CD4-positive, alpha-beta T cell (primary cell): ENCODE measurements around the gene KCNQ1. TPM values are rescaled to one million over a fixed set of nuclear protein-coding genes. Genes with fewer than 3 reads are reported as not detected.

Source experiments
- ATAC-seq: fragments of 200-7000 bp; cut with Tn5 transposase; one replicate; pipeline ENCODE4 v1.10.0; 2022; ENCODE audit warnings: mild to moderate bottlenecking; ENCODE audit not compliant: poor library complexity
- CTCF ChIA-PET: fragments of 350-600 bp; sonication (Branson Sonifier 250); formaldehyde crosslinking; loops from one replicate; lab custom pipeline; 2021; ENCODE audit warnings: antibody characterized with exemption, inconsistent platforms; lab: Charles Lee
- POLR2A ChIA-PET: fragments of 350-600 bp; sonication (Branson Sonifier 250); formaldehyde crosslinking; loops from one replicate; lab custom pipeline; 2021; ENCODE audit warnings: antibody characterized with exemption, inconsistent platforms; lab: Charles Lee
- DNase-seq, 14 experiments: peaks; one replicate each; pipeline ENCODE4 v3.0.0-alpha.2; 2013 to 2020; ENCODE audit warnings: mixed read lengths in 2 of 14
- H3K27ac ChIP-seq, 2 donors: one replicate each; pipeline versions ENCODE4 v1.5.1 to v1.7.0; 2013; ENCODE audit warnings: low read length in 2 of 2, low read depth in 1 of 2, mild to moderate bottlenecking in 1 of 2
- H3K27me3 ChIP-seq, 2 experiments: 1 replicate in 1 of 2; 2 replicates in 1 of 2; pipeline versions ENCODE4 v1.6.1 to v1.7.0; 2013; ENCODE audit warnings: low read length in 2 of 2, control low read depth in 1 of 2, mild to moderate bottlenecking in 1 of 2, moderate library complexity in 1 of 2; ENCODE audit not compliant: insufficient read depth in 2 of 2, control insufficient read depth in 1 of 2
- H3K36me3 ChIP-seq: one replicate; pipeline ENCODE4 v1.6.1; 2013; ENCODE audit warnings: low read length, control low read depth; ENCODE audit not compliant: insufficient read depth
- H3K4me1 ChIP-seq: one replicate; pipeline ENCODE4 v1.6.1; 2013; ENCODE audit warnings: low read length, control low read depth; ENCODE audit not compliant: insufficient read depth
- H3K4me3 ChIP-seq: one replicate; pipeline ENCODE4 v1.5.1; 2013; ENCODE audit warnings: mild to moderate bottlenecking, low read length, moderate library complexity
- H3K9me3 ChIP-seq, 2 experiments: 1 replicate in 1 of 2; 2 replicates in 1 of 2; pipeline versions ENCODE4 v1.6.1 to v1.7.0; 2013; ENCODE audit warnings: low read length in 2 of 2, mild to moderate bottlenecking in 2 of 2, control low read depth in 1 of 2, moderate library complexity in 1 of 2; ENCODE audit not compliant: control insufficient read depth in 1 of 2, insufficient read depth in 1 of 2
- H3K27ac Mint-ChIP-seq: one replicate; pipeline ENCODE4 v1.8.0; 2020; ENCODE audit warnings: mixed read lengths
- H3K27me3 Mint-ChIP-seq: one replicate; pipeline ENCODE4 v1.8.0; 2021; ENCODE audit warnings: mixed read lengths
- H3K36me3 Mint-ChIP-seq: one replicate; pipeline ENCODE4 v1.8.0; 2021; ENCODE audit warnings: low read depth, mixed read lengths
- H3K4me1 Mint-ChIP-seq: one replicate; pipeline ENCODE4 v1.8.0; 2021; ENCODE audit warnings: low read depth, mixed read lengths
- H3K4me3 Mint-ChIP-seq: one replicate; pipeline ENCODE4 v1.8.0; 2020; ENCODE audit warnings: mild to moderate bottlenecking, mixed read lengths
- H3K9me3 Mint-ChIP-seq: one replicate; pipeline ENCODE4 v1.8.0; 2020; ENCODE audit warnings: mixed read lengths
- intact Hi-C, 2 experiments: fragments of 100-400 bp; cut with DNase I in 1 of 2; cut with micrococcal nuclease in 1 of 2; formaldehyde crosslinking; loops; one replicate each; pipeline versions ENCODE4 v1.15.1 to v1.9.0; 2023 to 2025; cut with DNase I, micrococcal nuclease
- total RNA-seq, 174 experiments: library from RNA in 2 of 174; stranded (reverse) in 2 of 174; gene quantifications; one replicate each; pipeline ENCODE4 v1.2.3 and lab custom pipeline; 2021 to 2026
- TF ChIP-seq, protein P1 (sequence below): fragments of 200-600 bp; IDR thresholded peaks from one replicate; pipeline ENCODE4 v1.8.0; 2022; ENCODE audit warnings: antibody characterized with exemption, mild to moderate bottlenecking

Gene KCNQ1
- total RNA-seq, 2 experiments from 2014 or later = 31.3 to 33.1 TPM

DNA sequence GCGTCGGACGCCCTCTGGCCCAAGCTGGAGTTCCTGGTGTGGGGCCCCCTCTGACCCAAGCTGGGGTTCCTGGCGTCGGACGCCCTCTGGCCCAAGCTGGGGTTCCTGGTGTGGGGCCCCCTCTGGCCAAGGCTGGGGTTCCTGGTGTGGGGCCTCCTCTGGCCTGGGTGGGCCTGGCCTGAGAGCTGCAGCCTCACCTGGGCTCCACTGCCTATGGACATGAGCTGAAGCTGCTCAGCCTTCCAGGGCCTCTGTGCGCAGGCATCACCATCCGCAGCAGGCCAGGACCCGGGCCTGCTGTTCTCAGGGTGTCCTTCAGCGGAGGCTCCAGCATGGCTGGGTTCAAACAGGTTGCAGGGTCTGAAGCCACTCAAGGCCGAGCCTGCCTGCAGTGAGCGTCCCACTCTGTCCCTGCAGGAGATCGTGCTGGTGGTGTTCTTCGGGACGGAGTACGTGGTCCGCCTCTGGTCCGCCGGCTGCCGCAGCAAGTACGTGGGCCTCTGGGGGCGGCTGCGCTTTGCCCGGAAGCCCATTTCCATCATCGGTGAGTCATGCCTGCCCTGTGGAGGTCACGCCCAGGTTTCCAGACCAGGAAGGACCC lies 125.5 kb downstream of the KCNQ1 start:
- POLR2A ChIA-PET = no interaction called here
- H3K27ac ChIP-seq = no peak overlapping the region
- no peak for ATAC-seq
- H3K9me3 ChIP-seq = no peaks in the 10 kb centered on the region
- no peak overlapping the region for H3K4me3 Mint-ChIP-seq
- no peaks in the 10 kb centered on the region for H3K4me1 ChIP-seq
- CTCF ChIA-PET = no interaction called here
- H3K27me3 Mint-ChIP-seq = no peaks in the 10 kb centered on the region
- intact Hi-C loops = loop anchor here in 1 of 2 experiments (10.0 kb wide), 1 partner anchor 154 kb away; no protein-coding TSS in a partner anchor
- H3K36me3 ChIP-seq = peaks cover 5% of the 10 kb centered on the region
- H3K27me3 ChIP-seq = no peaks in the 10 kb centered on the region
- H3K27ac Mint-ChIP-seq = no peak overlapping the region
- H3K9me3 Mint-ChIP-seq = no peaks in the 10 kb centered on the region
- H3K4me1 Mint-ChIP-seq = no peaks in the 10 kb centered on the region
- no peaks in the 10 kb centered on the region for H3K36me3 Mint-ChIP-seq
- TF ChIP-seq, protein P1, sequence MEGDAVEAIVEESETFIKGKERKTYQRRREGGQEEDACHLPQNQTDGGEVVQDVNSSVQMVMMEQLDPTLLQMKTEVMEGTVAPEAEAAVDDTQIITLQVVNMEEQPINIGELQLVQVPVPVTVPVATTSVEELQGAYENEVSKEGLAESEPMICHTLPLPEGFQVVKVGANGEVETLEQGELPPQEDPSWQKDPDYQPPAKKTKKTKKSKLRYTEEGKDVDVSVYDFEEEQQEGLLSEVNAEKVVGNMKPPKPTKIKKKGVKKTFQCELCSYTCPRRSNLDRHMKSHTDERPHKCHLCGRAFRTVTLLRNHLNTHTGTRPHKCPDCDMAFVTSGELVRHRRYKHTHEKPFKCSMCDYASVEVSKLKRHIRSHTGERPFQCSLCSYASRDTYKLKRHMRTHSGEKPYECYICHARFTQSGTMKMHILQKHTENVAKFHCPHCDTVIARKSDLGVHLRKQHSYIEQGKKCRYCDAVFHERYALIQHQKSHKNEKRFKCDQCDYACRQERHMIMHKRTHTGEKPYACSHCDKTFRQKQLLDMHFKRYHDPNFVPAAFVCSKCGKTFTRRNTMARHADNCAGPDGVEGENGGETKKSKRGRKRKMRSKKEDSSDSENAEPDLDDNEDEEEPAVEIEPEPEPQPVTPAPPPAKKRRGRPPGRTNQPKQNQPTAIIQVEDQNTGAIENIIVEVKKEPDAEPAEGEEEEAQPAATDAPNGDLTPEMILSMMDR = no peak
- H3K4me3 ChIP-seq = no peak overlapping the region
- DNase-seq = peak in 1 of 14 experiments; percentile 0

- Histone ChIP-seq H3K4me1 (no peaks in the 10 kb centered on the region), H3K27me3 (no peaks in the 10 kb centered on the region), H3K9me3 (no peaks in the 10 kb centered on the region), H3K27ac (no peak overlapping the region), H3K36me3 (peaks cover 4% of the 10 kb centered on the region), H3K4me3 (no peak overlapping the region)
- ChIA-PET POLR2A (no interaction called here), CTCF (no interaction called here)
- TF ChIP-seq, protein P1 = no peak
- H3K36me3 Mint-ChIP-seq = no peaks in the 10 kb centered on the region
- ATAC-seq (no peak), DNase-seq (peak in 1 of 14 experiments; percentile 5)
- intact Hi-C loops = loop anchor here in 1 of 2 experiments (10.0 kb wide), 1 partner anchor 154 kb away; no protein-coding TSS in a partner anchor
- H3K9me3 Mint-ChIP-seq = no peaks in the 10 kb centered on the region
- no peak overlapping the region for H3K4me3 Mint-ChIP-seq
- no peaks in the 10 kb centered on the region for H3K4me1 Mint-ChIP-seq
- H3K27me3 Mint-ChIP-seq = no peaks in the 10 kb centered on the region
- H3K27ac Mint-ChIP-seq = no peak overlapping the region
Observed at GRCh38 chr11:2570841-2571597, 126.2 kb downstream of the KCNQ1 start.

GRCh38 chr11:2571598-2572281 lies 126.9 kb downstream of the KCNQ1 start:
- Histone ChIP-seq H3K4me1 (no peaks in the 10 kb centered on the region), H3K4me3 (no peak overlapping the region), H3K36me3 (peaks cover 4% of the 10 kb centered on the region), H3K27ac (no peak overlapping the region), H3K27me3 (no peaks in the 10 kb centered on the region), H3K9me3 (no peaks in the 10 kb centered on the region)
- ATAC-seq (no peak), DNase-seq (peak in 1 of 14 experiments; percentile 4)
- no peaks in the 10 kb centered on the region for H3K36me3 Mint-ChIP-seq
- CTCF ChIA-PET = no interaction called here
- POLR2A ChIA-PET = no interaction called here
- H3K27ac Mint-ChIP-seq = no peak overlapping the region
- intact Hi-C loops = loop anchor here in 1 of 2 experiments (10.0 kb wide), 1 partner anchor 153 kb away; no protein-coding TSS in a partner anchor
- H3K9me3 Mint-ChIP-seq = no peaks in the 10 kb centered on the region
- H3K27me3 Mint-ChIP-seq = no peaks in the 10 kb centered on the region
- no peaks in the 10 kb centered on the region for H3K4me1 Mint-ChIP-seq
- TF ChIP-seq, protein P1 = no peak
- no peak overlapping the region for H3K4me3 Mint-ChIP-seq
